ENCODE results near the gene CNOT1.
"Not testable (repeated sequence)": the region's sequence is repeated elsewhere in the genome, so short reads cannot be mapped to it uniquely, and the experiment has no call there.

CNOT1 gene

DNA sequence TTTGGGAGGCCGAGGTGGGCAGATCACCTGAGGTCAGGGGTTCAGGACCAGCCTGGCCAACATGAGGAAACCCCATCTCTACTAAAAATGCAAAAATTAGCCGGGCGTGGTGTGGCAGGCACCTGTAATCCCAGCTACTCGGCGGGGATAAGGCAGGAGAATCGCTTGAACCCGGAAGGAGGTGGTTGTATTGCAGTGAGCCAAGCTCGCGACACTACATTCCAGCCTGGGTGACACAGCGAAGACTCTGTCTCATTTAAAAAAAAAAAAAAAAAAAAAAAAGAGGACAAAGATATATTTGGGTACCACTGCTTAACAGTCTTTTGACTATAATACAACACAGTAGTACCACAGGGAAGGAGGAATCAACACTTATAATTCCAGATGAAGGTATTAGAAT is 9.2 kb downstream of the CNOT1 start:
- TF ChIP-seq, protein P1, sequence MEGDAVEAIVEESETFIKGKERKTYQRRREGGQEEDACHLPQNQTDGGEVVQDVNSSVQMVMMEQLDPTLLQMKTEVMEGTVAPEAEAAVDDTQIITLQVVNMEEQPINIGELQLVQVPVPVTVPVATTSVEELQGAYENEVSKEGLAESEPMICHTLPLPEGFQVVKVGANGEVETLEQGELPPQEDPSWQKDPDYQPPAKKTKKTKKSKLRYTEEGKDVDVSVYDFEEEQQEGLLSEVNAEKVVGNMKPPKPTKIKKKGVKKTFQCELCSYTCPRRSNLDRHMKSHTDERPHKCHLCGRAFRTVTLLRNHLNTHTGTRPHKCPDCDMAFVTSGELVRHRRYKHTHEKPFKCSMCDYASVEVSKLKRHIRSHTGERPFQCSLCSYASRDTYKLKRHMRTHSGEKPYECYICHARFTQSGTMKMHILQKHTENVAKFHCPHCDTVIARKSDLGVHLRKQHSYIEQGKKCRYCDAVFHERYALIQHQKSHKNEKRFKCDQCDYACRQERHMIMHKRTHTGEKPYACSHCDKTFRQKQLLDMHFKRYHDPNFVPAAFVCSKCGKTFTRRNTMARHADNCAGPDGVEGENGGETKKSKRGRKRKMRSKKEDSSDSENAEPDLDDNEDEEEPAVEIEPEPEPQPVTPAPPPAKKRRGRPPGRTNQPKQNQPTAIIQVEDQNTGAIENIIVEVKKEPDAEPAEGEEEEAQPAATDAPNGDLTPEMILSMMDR (IDR thresholded peaks at IDR 0.05; ENCODE audit: low read depth, low read length) = no peak
- no peak overlapping the region for H3K4me3 ChIP-seq (ENCODE audit: low read depth, low read length)

DNA sequence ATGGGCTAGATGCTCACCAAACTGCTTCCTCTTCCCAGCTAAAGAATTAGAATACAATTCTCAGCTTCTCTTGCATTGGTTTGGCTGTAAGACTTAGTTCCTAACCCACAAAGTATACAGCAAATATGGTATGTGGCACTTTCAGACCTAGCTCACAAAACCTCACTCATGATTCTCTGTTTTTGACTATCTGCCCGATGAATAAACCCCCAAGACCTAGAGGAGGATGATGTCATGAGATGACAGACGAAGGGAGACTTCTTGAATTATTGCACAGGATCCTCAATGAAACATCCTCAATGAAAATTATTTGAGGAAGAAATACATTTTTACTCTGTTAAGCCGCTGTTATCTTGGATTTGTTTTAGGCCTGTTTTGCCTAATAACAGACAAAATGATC is 14.3 kb downstream of the CNOT1 start:
- H3K4me3 ChIP-seq (ENCODE audit: low read depth, low read length) = no peak overlapping the region
- TF ChIP-seq, protein P1 (IDR thresholded peaks at IDR 0.05; ENCODE audit: low read depth, low read length) = no peak

DNA sequence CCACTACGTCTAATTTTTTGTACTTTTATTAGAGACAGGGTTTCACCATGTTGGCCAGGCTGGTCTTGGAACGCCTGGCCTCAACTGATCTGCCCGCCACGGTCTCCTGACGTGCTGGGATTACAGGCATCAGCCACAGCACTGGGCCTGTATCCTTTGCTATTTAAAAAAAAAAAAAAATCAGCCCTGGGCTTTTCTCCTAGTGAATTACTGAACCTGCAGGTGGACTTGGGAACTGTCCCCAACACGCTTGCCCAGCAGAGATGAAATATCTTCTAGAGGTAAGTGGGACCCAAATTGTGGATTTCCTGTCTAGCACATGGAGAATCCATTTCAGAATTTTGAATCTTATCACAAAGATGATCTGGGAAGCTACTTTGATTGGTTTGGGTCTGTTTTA is 14.8 kb downstream of the CNOT1 start:
- TF ChIP-seq, protein P1 (IDR thresholded peaks at IDR 0.05; ENCODE audit: low read depth, low read length) = no peak
- H3K4me3 ChIP-seq (ENCODE audit: low read depth, low read length) = no peak overlapping the region

DNA sequence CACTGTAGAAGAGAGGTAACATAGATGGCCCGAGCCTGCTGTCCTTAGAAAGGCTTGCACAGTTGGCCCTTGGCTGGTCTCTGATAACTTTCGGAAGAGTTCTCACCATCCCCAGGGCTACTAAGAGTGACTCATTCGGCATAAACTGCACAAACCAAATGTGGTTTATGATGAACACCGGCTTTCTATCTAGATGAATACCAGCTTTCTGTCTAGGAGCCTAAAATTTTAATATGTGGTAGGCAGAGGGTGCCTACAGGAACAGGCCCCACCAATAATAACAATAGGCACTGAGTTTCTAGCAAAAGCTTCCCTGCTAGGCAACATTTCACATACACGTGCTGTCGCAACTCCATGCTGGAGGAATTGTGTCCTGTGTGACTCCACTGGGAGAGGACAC is 15.4 kb downstream of the CNOT1 start:
- H3K4me3 ChIP-seq (ENCODE audit: low read depth, low read length) = no peak overlapping the region
- TF ChIP-seq, protein P1 (IDR thresholded peaks at IDR 0.05; ENCODE audit: low read depth, low read length) = no peak

DNA sequence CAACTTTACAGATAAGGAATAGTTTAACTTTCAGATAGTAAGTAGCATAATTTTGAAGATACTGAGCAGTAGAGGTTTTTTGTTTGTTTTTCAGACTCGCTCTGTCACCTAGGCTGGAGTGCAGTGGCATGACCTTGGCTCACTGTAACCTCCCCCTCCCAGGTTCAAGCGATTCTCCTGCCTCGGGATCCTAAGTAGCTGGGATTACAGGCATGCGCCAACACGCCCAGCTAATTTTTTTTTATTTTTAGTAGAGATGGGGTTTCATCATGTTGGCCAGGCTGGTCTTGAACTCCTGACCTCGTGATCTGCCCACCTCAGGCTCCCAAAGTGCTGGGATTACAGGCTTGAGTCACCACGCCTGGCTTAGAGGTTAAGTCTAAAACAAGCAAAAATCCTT is 16.7 kb downstream of the CNOT1 start:
- H3K4me3 ChIP-seq (ENCODE audit: low read depth, low read length) = not testable (repeated sequence)

DNA sequence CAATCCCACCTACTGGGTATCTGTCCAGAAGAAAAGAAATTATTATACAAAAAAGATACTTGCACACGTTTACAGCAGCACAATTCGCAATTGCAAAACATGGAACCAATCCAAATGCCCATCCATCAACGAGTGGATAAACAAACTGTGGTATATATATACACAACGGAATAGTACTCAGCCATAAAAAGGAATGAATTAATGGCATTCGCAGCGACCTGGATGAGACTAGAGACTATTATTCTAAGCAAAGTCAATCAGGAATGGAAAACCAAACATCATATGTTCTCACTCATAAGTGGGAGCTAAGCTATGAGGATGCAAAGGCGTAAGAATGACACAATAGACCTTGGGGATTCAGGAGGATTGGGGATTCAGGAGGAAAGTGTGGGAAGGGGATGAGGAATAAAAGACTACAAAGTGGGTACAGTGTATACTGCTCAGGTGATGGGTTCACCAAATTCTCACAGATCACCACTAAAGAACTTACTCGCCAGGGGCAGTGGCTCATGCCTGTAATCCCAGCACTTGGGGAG is 21.0 kb downstream of the CNOT1 start:
- TF ChIP-seq, protein P1 (IDR thresholded peaks at IDR 0.05; ENCODE audit: low read depth, low read length) = no peak

DNA sequence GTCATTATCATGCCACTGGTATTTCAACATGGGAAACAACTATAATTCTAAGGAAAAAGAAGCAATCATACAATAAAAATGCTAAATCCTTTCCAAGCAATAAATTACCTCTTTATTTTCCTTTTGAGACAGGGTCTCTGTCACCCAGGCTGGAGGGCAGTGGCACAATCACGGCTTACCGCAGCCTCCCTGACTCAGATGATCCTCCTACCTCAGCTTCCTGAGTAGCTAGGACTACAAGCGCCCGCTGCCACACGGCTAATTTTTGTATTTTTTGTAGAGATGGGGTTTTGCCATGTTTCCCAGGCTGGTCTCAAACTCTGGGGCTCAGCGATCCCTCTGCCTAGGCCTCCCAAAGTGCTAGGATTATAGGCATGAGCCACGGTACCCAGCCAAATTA is 24.1 kb downstream of the CNOT1 start:
- TF ChIP-seq, protein P1 (IDR thresholded peaks at IDR 0.05; ENCODE audit: low read depth, low read length) = no peak
- no peak overlapping the region for H3K4me3 ChIP-seq (ENCODE audit: low read depth, low read length)

More for the DNA sequence above, 21.0 kb downstream of the CNOT1 start:
- no peak overlapping the region for H3K4me3 ChIP-seq (ENCODE audit: low read depth, low read length)

DNA sequence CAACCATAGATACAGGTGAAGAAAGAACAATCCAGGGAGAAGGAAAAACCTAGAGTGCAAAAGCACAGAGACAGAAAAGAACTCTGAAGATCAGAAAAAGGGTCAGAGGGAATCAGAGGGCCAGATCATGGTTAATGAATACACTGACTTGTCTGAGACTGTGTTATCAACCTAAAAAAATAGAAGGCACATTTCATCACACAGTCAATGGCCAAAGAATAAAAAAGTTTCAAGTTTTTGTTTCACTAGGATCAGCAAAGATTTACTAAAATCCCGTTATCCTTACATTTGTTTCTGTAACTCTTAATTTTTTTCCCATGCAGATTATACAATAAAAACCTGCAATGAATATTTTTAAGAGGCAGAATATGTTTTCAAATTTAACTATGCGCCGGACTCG is 38.5 kb downstream of the CNOT1 start:
- H3K4me3 ChIP-seq (ENCODE audit: low read depth, low read length) = no peak overlapping the region
- TF ChIP-seq, protein P1 (IDR thresholded peaks at IDR 0.05; ENCODE audit: low read depth, low read length) = no peak

Measured in WI38 (cell line).